ENCODE data around the gene ACP7. TPM values are rescaled to one million over a fixed set of nuclear protein-coding genes. Genes with fewer than 3 reads are reported as not detected.

The ACP7 gene
- total and polyA plus RNA-seq, 3 donors from 2014 or later = not detected

GRCh38 chr19:39154100-39154628 lies 70.0 kb downstream of the ACP7 start:
- Histone ChIP-seq H3K4me3 (no peak overlapping the region), H3K4me1 (peaks cover 16% of the 10 kb centered on the region), H3K36me3 (ENCODE audit: low read depth, missing control alignments) (no peaks in the 10 kb centered on the region), H3K27ac (no peak overlapping the region), H3K27me3 (no peaks in the 10 kb centered on the region), H3K9me3 (no peaks in the 10 kb centered on the region)
- intact Hi-C loops (cut with DNase I; ENCODE audit: low total_unique reads) = no loop called here
- WGBS, 2 donors = 84% methylated on average over 13 of the region's 13 CpGs
- no peak for TF ChIP-seq CTCF (IDR thresholded peaks at IDR 0.05)
- TF ChIP-seq POLR2A (IDR thresholded peaks at IDR 0.05) = no peak
- DNase-seq = no peak

GRCh38 chr19:39154629-39155100 lies 70.5 kb downstream of the ACP7 start:
- H3K27ac ChIP-seq = no peak overlapping the region
- 78 to 80% methylated on average over 10 to 11 of the region's 11 CpGs for WGBS, 2 donors
- H3K4me1 ChIP-seq = peaks cover 16% of the 10 kb centered on the region

GRCh38 chr19:39155114-39155700 lies 71.0 kb downstream of the ACP7 start:
- WGBS, 2 donors = 80 to 87% methylated on average over 6 to 11 of the region's 11 CpGs

More at GRCh38 chr19:39154629-39155100, 70.5 kb downstream of the ACP7 start:
- Histone ChIP-seq H3K9me3 (no peaks in the 10 kb centered on the region), H3K27me3 (no peaks in the 10 kb centered on the region), H3K4me3 (no peak overlapping the region), H3K36me3 (ENCODE audit: low read depth, missing control alignments) (no peaks in the 10 kb centered on the region)
- intact Hi-C loops (cut with DNase I; ENCODE audit: low total_unique reads) = no loop called here
- TF ChIP-seq POLR2A (IDR thresholded peaks at IDR 0.05) = no peak
- no peak for TF ChIP-seq CTCF (IDR thresholded peaks at IDR 0.05)
- no peak for DNase-seq

GRCh38 chr19:39155741-39156140 lies 71.6 kb downstream of the ACP7 start:
- no peaks in the 10 kb centered on the region for H3K9me3 ChIP-seq
- intact Hi-C loops (cut with DNase I; ENCODE audit: low total_unique reads) = no loop called here
- no peak overlapping the region for H3K4me3 ChIP-seq
- DNase-seq = no peak
- no peaks in the 10 kb centered on the region for H3K27me3 ChIP-seq
- WGBS, 2 donors = 83 to 84% methylated on average over 14 to 15 of the region's 15 CpGs
- H3K4me1 ChIP-seq = peaks cover 26% of the 10 kb centered on the region
- TF ChIP-seq POLR2A (IDR thresholded peaks at IDR 0.05) = no peak
- TF ChIP-seq CTCF (IDR thresholded peaks at IDR 0.05) = no peak
- no peak overlapping the region for H3K27ac ChIP-seq
- H3K36me3 ChIP-seq (ENCODE audit: low read depth, missing control alignments) = no peaks in the 10 kb centered on the region

More at GRCh38 chr19:39155114-39155700, 71.0 kb downstream of the ACP7 start:
- intact Hi-C loops (cut with DNase I; ENCODE audit: low total_unique reads) = no loop called here
- no peak for DNase-seq
- no peaks in the 10 kb centered on the region for H3K27me3 ChIP-seq
- H3K36me3 ChIP-seq (ENCODE audit: low read depth, missing control alignments) = no peaks in the 10 kb centered on the region
- H3K4me3 ChIP-seq = no peak overlapping the region
- H3K9me3 ChIP-seq = no peaks in the 10 kb centered on the region
- peaks cover 21% of the 10 kb centered on the region for H3K4me1 ChIP-seq
- TF ChIP-seq POLR2A (IDR thresholded peaks at IDR 0.05) = no peak
- TF ChIP-seq CTCF (IDR thresholded peaks at IDR 0.05) = no peak
- H3K27ac ChIP-seq = no peak overlapping the region
